Measurements from ENCODE around the gene ZFAND6.

GRCh38 chr15:80175436-80175835 is 116.0 kb downstream of the ZFAND6 start:
- no peak for TF ChIP-seq CTCF (IDR thresholded peaks at IDR 0.05; ENCODE audit: low read depth, low read length, missing input control)
- no peak for TF ChIP-seq FOXA1 (IDR thresholded peaks at IDR 0.05)
- TF ChIP-seq ZBTB33 (IDR thresholded peaks at IDR 0.05), result no peak
- no peak for TF ChIP-seq YY1 (IDR thresholded peaks at IDR 0.05)
- TF ChIP-seq RXRA (IDR thresholded peaks at IDR 0.05), result no peak
- TF ChIP-seq, protein P1, sequence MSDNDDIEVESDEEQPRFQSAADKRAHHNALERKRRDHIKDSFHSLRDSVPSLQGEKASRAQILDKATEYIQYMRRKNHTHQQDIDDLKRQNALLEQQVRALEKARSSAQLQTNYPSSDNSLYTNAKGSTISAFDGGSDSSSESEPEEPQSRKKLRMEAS (IDR thresholded peaks at IDR 0.05), result no peak
- TF ChIP-seq TAF1 (conservative IDR thresholded peaks at IDR 0.05), result no peak
- no peak for TF ChIP-seq RAD21 (IDR thresholded peaks at IDR 0.05)

Measured in liver (tissue), 3 donors.